Neural progenitor cell (in vitro differentiated cells): ENCODE measurements around the gene FAU.

Experiments used
- CTCF ChIP-seq: fragments of 200-600 bp; sonication (generic); IDR thresholded peaks from 2 replicates; pipeline ENCODE4 v1.5.1; 2017; ENCODE audit warnings: antibody characterized with exemption, mild to moderate bottlenecking
- EZH2 ChIP-seq: fragments of 200-600 bp; sonication (generic); IDR thresholded peaks from 2 replicates; pipeline ENCODE4 v1.6.1; 2017; ENCODE audit warnings: antibody characterized with exemption, mild to moderate bottlenecking, moderate library complexity
- EZH2phosphoT487 ChIP-seq: fragments of 200-600 bp; sonication (generic); IDR thresholded peaks from 2 replicates; pipeline ENCODE4 v1.6.1; 2017; ENCODE audit warnings: antibody characterized with exemption

GRCh38 chr11:65087827-65088226, 34.1 kb downstream of the FAU start:
- TF ChIP-seq CTCF (no peak), EZH2 (no peak), EZH2phosphoT487 (no peak)
